ENCODE results near the gene TIGD6. TPM values are rescaled to one million over a fixed set of nuclear protein-coding genes. Genes with fewer than 3 reads are reported as not detected.

TIGD6 gene
- total and polyA plus RNA-seq, 7 donors, result 1.4 to 7.8 (median 2.8) TPM

DNA sequence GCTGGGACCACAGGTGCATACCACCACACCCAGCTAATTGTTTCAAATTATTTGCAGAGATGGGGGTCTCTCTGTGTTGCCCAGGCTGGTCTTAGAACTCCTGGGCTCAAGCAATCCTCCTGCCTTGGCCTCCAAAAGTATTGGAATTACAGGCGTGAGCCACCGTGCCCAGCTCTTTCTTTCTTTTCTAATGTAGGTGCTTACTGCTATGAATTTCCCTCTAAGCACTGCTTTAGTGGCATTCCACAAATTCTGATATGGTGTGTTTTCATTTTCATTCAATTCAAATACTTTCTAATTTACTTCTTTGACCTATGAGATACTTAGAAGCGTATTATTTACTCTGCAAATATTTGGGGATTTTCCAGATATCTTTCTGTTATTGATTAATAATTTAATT is 15.0 kb upstream of the TIGD6 start:
- intact Hi-C loops (cut with DNase I), result no loop called here
- H3K4me1 ChIP-seq, result peaks cover 4% of the 10 kb centered on the region
- TF ChIP-seq, protein P1, sequence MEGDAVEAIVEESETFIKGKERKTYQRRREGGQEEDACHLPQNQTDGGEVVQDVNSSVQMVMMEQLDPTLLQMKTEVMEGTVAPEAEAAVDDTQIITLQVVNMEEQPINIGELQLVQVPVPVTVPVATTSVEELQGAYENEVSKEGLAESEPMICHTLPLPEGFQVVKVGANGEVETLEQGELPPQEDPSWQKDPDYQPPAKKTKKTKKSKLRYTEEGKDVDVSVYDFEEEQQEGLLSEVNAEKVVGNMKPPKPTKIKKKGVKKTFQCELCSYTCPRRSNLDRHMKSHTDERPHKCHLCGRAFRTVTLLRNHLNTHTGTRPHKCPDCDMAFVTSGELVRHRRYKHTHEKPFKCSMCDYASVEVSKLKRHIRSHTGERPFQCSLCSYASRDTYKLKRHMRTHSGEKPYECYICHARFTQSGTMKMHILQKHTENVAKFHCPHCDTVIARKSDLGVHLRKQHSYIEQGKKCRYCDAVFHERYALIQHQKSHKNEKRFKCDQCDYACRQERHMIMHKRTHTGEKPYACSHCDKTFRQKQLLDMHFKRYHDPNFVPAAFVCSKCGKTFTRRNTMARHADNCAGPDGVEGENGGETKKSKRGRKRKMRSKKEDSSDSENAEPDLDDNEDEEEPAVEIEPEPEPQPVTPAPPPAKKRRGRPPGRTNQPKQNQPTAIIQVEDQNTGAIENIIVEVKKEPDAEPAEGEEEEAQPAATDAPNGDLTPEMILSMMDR (IDR thresholded peaks at IDR 0.05), result no peak
- DNase-seq, result no peak
- H3K4me3 ChIP-seq, result no peak overlapping the region
- peaks cover 26 to 94% of the 10 kb centered on the region in 2 donors for H3K36me3 ChIP-seq (ENCODE audit: insufficient read depth in 1 of 2, low read depth in 1 of 2)
- no peak overlapping the region for H3K27ac ChIP-seq
- WGBS, 3 donors, result 95 to 99% (median 97%) methylated on average over 3 of the region's 3 CpGs
- no peaks in the 10 kb centered on the region for H3K27me3 ChIP-seq (ENCODE audit: insufficient read depth in 3 of 3, low read length in 2 of 3)
- no peak for ATAC-seq
- no peaks in the 10 kb centered on the region for H3K9me3 ChIP-seq

DNA sequence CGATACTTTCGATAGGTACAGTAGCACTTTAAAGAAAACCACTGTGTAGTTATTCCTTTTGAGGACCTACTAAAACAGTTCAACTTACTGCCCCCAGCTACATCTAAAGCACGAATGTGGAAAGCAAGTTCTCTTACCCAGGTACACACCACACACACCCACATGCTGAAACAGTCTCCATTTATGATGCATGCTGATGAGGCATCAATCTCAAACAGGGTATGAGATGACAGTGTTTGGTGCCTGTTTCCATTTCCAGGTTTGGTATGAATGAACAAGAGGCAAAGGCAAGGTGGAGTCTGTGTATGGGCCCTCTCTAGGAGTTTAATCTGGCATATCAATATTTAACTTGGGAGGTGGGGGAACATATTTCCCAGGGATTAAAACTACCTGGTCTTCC is 14.0 kb upstream of the TIGD6 start:
- Histone ChIP-seq H3K4me3 (no peak overlapping the region), H3K4me1 (no peaks in the 10 kb centered on the region), H3K27me3 (ENCODE audit: insufficient read depth in 3 of 3, low read length in 2 of 3) (no peaks in the 10 kb centered on the region), H3K27ac (no peak overlapping the region), H3K9me3 (no peaks in the 10 kb centered on the region), H3K36me3 (ENCODE audit: insufficient read depth in 1 of 2, low read depth in 1 of 2) (peaks cover 20 to 94% of the 10 kb centered on the region in 2 donors)
- intact Hi-C loops (cut with DNase I), result no loop called here
- ATAC-seq (no peak), DNase-seq (no peak)
- TF ChIP-seq, protein P1 (IDR thresholded peaks at IDR 0.05), result no peak
- WGBS, 3 donors, result 97 to 99% (median 98%) methylated on average over 3 of the region's 3 CpGs

DNA sequence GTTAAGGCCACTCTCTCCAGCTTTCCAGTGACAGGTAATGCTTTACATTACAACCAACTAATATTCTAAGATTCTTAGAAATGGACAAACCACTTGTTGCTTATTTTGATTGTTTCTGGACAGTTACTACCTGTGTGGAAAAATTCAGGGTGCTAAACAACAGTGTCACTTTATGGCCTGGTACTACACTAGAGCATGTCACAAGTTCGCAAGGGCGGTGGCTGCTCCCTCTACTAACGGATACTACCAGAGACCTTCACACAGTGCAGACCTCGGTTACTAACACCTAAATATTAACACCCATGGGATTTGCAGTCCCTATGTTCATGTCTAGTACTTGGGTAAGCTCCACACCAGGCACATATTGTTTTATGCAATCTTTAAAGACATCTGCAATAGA is 13.5 kb upstream of the TIGD6 start:
- Histone ChIP-seq H3K4me3 (no peak overlapping the region), H3K27me3 (ENCODE audit: insufficient read depth in 3 of 3, low read length in 2 of 3) (no peaks in the 10 kb centered on the region), H3K36me3 (ENCODE audit: insufficient read depth in 1 of 2, low read depth in 1 of 2) (peaks cover 20 to 94% of the 10 kb centered on the region in 2 donors), H3K27ac (no peak overlapping the region), H3K4me1 (no peaks in the 10 kb centered on the region), H3K9me3 (no peaks in the 10 kb centered on the region)
- TF ChIP-seq, protein P1 (IDR thresholded peaks at IDR 0.05), result no peak
- DNase-seq, result no peak
- 96 to 97% (median 96%) methylated on average over 4 of the region's 4 CpGs for WGBS, 3 donors
- no peak for ATAC-seq
- intact Hi-C loops (cut with DNase I), result no loop called here

DNA sequence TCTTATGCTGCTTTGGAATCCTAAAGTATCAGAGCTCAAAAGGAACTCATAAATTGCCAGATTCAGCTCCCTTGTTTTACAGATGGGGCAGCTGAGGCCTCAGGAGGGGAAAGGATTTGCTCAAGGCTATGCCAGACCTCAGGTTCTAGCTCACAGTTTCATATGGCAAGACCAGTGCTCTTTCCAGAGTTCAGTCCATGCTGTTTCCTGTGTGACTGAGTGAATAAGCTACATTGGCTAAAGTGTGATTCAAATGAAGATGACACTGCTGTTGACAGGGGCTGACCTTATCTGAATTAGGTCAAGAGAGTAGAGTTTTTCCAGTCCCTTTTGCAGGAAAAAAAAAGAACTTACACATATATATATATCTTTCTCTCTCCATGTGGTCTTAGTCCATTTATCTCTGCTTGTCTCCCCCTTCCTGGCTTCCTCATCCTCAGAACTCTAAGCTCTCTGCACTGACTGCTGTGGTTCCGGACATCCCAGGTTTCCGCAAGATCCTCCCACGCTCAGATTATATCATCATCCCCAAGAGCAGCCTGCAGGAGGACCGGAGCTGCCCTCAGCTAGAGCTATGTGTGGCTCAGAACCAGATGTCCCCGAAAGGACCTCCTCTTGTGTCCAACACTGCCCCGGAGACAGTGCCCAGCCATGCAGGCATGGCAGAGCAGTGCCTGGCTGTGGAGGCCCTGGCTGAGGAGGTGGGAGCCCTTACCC is 9.4 kb upstream of the TIGD6 start:
- H3K9me3 ChIP-seq, result no peaks in the 10 kb centered on the region
- H3K36me3 ChIP-seq (ENCODE audit: insufficient read depth in 1 of 2, low read depth in 1 of 2), result peaks cover 18 to 99% of the 10 kb centered on the region in 2 donors
- H3K4me1 ChIP-seq, result no peaks in the 10 kb centered on the region
- ATAC-seq (peak; percentile 37 to 85 (median 71)), DNase-seq (no peak)
- peak overlapping the region; percentile 31 for H3K27ac ChIP-seq
- WGBS, 3 donors, result 60 to 71% (median 67%) methylated on average over 6 of the region's 6 CpGs
- H3K4me3 ChIP-seq, result no peak overlapping the region
- H3K27me3 ChIP-seq (ENCODE audit: insufficient read depth in 3 of 3, low read length in 2 of 3), result no peaks in the 10 kb centered on the region
- intact Hi-C loops (cut with DNase I), result no loop called here
- TF ChIP-seq, protein P1 (IDR thresholded peaks at IDR 0.05), result no peak

DNA sequence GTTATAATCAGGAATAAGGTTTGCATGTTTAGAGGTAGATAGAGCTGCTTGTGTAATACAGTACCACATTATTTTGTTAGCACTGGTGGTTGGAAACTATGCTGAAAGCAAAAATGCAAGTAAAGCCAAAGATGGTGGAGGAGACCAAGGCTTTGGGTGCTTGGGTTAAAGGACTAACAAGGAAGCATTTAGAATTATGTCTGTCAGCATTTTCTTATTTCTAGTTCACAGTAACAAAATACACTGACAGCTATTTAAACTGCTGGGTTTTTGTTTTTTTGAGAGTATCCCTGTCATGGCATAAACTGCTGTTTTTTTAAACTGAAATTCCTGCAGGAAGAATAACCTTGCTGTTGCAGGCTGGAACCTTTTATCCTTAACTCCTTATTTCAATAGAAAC is 6.6 kb upstream of the TIGD6 start:
- Histone ChIP-seq H3K4me3 (no peak overlapping the region), H3K36me3 (ENCODE audit: insufficient read depth in 1 of 2, low read depth in 1 of 2) (peaks cover 10 to 82% of the 10 kb centered on the region in 2 donors), H3K27ac (no peak overlapping the region), H3K27me3 (ENCODE audit: insufficient read depth in 3 of 3, low read length in 2 of 3) (no peaks in the 10 kb centered on the region), H3K4me1 (peaks cover 12% of the 10 kb centered on the region), H3K9me3 (no peaks in the 10 kb centered on the region)
- DNase-seq (no peak), ATAC-seq (no peak)
- intact Hi-C loops (cut with DNase I), result no loop called here
- TF ChIP-seq, protein P1 (IDR thresholded peaks at IDR 0.05), result no peak

Data from psoas muscle (tissue), 8 donors.